T-helper 1 cell treated with Interleukin-12 subunit alpha and Interleukin-12 subunit beta and Interleukin-4 antibody, amounts not matched to agents 30 ng/mL and 1 ng/mL, for 36 hours (primary cell): ENCODE measurements around the gene DENND2D. TPM values are rescaled to one million over a fixed set of nuclear protein-coding genes. Genes with fewer than 3 reads are reported as not detected.

Experiments
- intact Hi-C: fragments of 100-400 bp; cut with micrococcal nuclease; formaldehyde crosslinking; loops from one replicate; pipeline ENCODE4 v1.15.1; 2024
- total RNA-seq: library from RNA; stranded (reverse); gene quantifications from 2 replicates; pipeline ENCODE4 v1.2.3, GENCODE V29; 2022

DENND2D gene, protein sequence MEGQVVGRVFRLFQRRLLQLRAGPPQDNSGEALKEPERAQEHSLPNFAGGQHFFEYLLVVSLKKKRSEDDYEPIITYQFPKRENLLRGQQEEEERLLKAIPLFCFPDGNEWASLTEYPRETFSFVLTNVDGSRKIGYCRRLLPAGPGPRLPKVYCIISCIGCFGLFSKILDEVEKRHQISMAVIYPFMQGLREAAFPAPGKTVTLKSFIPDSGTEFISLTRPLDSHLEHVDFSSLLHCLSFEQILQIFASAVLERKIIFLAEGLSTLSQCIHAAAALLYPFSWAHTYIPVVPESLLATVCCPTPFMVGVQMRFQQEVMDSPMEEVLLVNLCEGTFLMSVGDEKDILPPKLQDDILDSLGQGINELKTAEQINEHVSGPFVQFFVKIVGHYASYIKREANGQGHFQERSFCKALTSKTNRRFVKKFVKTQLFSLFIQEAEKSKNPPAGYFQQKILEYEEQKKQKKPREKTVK
- 262 and 263 TPM in 2 replicates for total RNA-seq

DNA sequence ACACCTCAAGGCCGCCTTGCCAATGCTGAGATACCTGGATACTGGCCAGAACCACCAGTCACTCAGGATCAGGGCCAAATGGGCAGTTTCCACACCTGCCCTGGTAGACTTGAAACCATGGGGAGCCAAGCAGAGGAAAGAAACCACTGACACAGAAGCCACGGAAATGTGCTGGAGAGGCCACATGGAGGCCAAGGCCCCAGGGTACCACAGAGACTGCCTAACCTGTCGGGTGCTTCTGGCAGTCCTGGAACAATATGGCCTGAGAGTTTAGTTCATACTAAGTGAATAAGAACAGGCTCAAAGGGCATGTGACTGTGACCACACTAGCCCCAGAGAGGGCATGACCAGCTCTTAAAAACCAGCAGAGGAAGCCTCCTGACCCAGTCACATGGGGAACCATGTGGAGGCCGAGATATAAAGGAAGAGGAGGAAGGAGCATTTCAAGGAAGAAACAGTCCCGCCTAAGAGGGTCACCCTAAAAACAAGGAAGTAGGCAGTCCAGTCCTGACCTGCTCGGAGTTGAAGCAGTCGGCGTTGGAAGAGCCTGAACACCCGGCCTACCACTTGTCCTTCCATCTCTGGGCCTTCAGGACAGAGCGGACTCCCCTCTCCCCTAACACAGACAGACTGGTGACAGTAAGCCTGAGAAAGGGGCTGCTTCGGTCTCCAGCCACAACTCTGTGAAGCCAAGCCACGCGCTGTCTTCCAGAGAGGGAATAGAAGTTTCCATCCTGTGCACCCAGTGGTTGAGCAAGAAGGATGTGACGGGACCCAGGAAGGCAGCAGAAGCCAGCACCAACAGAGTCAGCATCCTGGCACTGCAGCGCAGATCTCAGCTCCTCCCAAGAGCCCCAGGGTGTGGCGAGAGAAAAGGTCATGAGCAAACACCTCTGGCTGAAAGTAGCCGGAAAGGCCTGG lies at the start of gene DENND2D:
Gene DENND2D, minus strand, starts transcription at position 766 of the 921 bp plus-strand sequence. Its CDS starts 187 bp downstream, at position 579.
- intact Hi-C loops, result loop anchor here (1.0 to 5.0 kb wide), 10 partner anchors 16 to 567 kb away; partner anchors contain the start of genes ATP5PB, CEPT1, DDX20 and DRAM2

DNA sequence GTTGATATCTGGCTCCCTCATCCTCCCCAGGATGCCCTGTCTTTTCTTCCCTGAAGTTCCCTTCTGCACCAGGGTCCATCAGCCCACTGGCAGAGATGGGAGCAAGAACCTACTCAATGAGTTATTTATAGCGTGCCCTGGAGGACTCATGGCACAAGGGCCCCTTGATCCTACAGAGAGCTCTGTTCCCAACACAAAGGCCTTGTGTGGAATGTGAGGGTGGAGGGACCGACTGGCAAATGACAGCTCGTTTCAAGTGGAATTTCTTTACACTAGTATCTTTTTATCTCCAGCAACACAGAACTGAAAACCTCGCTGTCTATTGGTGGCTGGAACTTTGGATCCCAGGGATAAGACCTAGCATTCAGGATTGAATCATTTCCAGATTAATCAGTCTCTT lies 49.5 kb upstream of the DENND2D start:
- intact Hi-C loops, result no loop called here

DNA sequence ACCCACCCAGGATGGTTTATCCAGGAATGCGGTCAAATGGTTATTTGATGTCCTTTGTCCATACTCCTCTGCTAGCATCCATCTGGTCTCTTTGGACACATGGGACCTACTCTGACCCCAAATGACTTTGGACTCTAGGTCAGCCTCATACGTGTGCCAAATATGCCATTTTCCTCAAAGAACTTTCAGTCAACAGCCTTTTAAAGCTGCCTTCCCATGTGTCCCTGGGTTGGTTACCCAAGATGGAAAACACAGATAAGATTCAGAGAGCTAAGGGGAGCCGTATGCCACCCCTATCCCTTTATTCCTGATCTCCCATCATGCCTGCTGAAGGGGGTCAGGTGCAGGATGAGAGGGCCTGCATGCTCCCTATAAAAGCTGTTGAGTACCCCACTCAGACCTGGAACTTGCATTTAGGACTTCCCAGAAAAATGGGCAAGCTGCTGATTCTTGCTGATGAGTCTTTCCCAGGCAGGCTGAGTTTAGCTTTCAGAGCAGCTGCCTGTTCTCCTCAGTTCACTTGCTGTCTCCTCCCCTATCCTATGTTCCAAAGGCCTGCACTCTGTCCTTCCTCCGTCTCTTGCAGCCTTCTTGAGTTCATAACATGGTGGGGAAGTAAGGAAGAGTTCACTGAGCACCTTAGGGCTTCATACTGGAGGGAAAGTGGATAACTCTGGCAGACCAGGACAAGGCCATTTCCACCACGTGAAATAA lies 46.8 kb upstream of the DENND2D start:
- intact Hi-C loops, result no loop called here

DNA sequence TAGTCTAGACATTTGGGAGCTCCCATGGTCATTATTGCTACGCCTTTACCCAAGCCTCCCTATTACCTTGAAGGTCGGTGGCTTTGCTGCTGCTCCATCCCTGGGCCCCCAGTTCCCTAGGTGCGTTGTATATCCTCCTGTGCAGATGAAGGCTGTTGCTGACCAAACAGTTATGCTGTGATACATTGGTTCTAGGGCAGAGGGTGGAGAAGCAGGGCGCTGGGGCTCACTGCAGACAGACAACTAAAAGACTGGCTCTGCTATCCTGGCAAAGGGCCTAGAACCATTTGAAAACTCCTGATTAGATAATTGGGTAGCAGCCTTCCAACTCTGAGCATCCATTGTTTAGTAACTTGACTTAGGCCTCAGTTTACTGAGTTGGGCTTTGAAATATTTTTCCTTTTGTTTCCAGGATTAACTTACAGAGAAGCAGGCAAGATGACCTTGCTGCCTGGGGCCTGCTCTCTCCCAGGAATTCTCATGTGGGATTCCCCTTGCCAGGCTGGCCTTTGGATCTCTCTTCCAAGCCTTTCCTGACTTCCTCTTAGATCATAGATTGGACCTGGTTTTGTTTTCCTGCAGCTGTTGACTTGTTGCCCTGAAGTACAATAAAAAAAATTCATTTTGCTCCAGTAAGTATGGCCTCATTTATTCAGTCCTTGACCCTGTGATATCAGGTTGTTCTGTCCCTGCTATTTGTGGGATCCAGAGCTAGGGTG lies 42.5 kb upstream of the DENND2D start:
- intact Hi-C loops, result no loop called here

DNA sequence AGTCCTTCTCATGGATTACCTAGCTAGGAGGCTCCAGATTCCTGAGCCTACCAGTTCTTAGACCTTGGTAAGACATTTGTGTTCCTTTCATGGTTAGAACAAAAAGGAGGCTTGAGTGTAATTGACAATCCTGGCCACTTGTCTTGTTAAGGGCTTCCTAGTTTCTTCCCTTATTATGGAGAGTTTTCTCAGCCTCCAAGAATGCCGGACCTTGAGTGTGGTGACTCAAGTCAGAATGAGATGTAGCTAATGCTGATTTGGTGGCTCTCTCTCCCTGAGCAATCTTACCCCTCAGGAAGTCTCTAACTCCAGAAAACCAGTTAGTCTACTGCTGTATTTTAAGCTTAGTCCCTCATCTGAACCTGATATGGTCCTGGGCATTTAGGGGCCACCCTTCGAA lies 41.4 kb upstream of the DENND2D start:
- intact Hi-C loops, result no loop called here

DNA sequence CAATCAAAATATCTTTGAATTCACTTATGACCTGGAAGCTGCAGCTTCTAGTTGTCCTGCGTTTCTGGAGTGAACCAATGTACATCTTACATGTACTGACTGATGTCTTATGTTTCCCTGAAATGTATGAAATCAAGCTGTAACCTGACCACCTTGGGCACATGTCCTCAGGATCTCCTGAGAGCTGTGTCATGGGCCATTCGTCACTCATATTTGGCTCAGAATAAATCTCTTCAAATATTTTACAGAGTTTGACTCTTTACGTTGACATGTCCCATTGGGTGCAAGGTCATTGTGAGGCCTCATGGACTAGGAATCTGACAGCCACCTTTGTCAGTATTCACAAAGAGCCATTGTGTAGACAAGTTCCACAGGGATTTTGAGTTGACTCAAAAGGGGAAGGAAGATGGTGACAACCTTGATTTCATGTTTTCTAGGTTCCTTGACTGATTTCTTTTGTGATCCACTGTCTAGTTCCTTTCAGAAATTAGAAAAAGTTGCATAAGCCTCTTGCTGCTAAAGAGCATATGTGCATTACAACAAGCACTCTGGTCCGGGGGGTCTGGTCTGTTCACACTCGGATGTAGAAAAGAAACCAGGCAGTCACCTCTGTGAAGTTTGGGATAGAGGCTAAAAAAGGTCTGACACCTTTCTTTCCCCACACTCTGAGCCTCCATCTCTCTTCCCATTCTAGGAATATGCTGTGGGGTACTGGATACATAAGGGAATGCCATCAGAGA lies 37.8 kb upstream of the DENND2D start:
- intact Hi-C loops, result no loop called here

DNA sequence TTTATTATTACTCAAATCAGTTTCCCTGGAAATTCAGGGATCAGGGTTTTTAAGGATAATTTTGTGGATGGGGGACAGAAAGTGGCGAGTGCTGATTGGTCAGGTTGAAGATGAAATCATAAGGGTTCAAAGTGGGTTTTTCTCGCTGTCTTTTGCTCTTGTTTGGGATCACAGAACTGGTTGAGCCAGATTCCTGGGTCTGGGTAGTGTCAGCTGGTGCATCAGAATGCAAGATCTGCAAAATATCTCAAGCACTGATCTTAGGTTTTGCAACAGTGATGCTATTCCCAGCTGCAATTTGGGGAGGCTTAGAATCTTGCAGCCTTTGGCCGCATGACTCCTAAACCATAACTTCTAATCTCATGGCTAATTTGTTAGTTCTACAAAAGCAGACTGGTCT lies 36.4 kb upstream of the DENND2D start:
- intact Hi-C loops, result no loop called here

DNA sequence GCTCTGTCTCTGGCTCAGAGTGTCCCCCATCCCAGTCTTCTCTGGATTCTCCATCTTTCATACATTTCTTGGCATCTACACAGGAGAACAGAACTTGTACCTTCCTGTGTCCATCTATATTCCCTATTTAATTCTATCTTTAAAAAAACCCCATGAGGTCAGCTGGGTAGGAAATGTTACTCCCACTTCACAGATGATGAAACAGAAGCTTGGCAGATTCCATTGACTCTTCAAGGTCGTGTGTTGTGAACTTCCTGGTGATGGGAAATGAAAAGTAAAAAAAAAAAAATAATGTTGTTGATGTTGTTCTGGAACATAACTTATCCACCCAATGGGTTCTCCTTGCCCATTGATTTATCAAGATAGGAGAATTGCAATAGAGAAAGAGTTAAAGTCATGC lies 35.9 kb upstream of the DENND2D start:
- intact Hi-C loops, result no loop called here

DNA sequence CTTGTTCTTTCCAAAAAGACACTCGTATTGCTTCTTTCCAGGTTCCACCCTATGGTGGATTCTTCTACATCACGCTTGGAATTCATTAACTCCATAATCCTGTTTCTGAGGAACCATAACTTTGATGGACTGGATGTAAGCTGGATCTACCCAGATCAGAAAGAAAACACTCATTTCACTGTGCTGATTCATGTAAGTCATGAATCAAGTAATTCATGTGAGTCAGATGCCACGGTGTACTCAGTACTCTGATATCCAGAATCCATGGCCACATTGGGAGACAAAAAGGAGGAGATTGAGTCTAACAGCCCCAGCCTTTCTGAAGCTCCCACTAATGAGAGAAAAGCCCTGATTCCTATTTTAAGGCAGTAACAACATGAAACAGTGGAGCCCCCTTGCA lies 34.4 kb upstream of the DENND2D start:
- intact Hi-C loops, result no loop called here

DNA sequence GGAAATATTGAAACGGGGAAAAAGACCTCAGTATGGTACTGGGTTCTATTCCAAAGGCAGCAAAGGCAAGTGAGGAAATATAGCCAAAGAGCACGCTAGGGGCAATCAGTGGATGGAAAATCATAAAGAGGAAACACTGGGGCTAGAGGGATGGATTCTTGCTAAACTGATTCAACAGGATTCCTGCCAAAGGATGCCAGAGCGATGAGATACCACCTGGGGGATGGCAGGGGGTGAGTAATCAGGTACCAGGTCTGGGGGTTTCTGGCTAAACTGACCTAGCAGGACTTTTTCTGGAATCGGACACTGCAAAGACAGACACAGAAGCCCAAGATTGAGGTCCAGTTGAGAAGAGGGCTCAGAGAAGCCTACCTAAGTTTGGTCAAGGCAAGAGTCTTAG lies 33.8 kb upstream of the DENND2D start:
- intact Hi-C loops, result no loop called here

DNA sequence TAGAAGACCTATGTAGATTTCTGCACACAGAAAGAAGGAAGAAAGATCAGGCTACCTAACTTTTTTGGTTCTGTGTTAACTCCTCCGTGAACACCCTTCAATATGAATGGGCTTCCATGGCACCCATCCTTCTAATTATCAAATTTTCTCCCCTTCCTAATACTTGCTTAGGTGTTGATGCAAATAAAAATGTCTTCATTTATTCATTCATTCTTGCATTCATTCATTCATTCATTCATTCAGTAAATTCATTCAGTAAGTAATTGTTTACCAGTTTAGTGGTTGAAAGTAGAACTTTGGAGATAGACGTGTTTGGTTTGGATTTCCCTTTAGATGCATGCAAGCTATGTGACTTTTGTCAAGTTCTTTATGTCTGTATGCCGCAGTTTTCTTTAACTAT lies 31.7 kb upstream of the DENND2D start:
- intact Hi-C loops, result no loop called here

DNA sequence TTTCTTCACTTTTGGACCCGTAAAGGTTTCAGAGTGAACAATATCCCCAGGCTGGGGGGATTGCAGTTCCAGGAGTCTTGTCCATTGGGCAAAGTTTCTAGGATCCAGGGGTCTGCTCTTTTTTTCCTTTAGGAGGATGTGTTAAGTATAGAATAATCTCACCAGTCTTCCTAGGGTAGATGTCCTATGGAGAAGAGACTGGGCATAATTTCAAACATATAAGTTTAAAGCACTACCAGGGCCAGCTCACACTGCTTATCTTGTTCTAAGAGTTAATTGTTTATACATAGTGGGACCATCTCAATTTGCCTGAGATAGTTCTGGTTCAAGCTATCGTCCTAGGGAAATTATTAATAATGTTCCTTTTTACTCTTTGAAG lies 28.3 kb upstream of the DENND2D start:
- intact Hi-C loops, result loop anchor here (1.0 to 10.0 kb wide), 2 partner anchors 47 to 246 kb away; partner anchors contain the start of gene C1orf162

DNA sequence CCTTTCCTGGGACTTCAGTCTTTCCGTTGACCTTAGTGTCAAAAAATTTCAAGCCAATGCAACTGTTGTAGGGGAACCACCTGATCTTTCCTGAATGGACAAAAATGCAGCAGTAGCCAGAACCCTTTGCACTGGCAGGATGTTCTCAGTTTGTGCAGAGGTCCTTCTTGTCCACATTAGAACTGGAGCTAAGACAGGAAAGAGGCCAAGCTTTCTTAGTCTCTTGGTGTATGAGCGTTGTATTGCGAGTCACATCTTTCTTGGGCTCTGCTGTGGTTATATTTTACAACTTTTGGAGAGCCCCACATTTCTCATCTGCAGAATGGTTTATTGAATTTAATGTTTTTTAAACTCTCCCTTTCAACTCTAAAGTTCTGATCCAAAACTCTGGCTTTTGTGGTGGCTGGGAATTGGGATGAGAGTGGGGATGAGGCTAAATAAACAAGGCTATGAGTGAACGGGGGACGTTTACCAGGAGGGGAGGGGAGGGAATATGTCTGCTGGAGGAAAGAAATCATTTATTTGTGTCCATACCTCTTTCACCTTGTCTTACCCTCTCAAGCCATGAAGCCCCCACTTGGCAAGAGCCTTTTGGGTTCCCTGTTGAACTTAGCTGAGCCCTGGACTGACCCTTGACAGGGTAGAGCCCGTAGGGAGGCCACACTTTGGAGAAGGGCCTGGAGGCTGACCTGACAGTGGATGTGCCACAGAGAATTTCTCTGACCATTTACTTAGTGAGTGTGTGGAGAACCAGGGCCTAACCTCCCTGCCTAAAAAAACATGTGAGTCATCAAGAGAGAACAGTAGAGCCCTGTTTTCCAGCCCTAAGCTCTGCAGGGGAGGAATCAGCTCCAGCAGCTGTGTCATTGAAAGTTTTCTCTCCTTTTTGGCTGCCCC lies 27.7 kb upstream of the DENND2D start:
- intact Hi-C loops, result loop anchor here (10.0 kb wide), 1 partner anchor 247 kb away; the partner anchor contains the start of gene C1orf162

DNA sequence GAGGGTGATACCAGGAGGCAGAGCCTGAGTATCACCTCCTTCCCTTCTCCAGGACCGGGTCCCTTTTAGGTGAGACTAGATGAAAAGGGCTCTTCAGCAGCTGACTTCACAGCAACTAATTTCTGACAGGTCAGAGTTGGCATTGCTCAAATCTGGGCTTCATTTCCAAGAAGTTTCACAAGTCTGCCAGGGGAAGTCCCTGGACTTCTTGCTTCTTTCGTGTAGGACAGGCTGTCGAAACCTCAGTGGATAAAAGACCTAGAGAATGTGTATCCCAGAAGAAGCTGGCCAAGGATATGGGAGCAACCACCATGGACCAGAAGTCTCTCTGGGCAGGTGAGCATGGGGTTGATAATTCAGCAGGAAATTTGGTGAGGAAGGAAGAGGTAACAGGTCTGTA lies 27.0 kb upstream of the DENND2D start, which contains the start of gene CHI3L2:
Gene CHI3L2, plus strand, starts transcription at position 280 of the 400 bp plus-strand sequence. Its CDS starts 17 bp downstream, at position 297.
- intact Hi-C loops, result loop anchor here (10.0 kb wide), 1 partner anchor 247 kb away; the partner anchor contains the start of gene C1orf162

DNA sequence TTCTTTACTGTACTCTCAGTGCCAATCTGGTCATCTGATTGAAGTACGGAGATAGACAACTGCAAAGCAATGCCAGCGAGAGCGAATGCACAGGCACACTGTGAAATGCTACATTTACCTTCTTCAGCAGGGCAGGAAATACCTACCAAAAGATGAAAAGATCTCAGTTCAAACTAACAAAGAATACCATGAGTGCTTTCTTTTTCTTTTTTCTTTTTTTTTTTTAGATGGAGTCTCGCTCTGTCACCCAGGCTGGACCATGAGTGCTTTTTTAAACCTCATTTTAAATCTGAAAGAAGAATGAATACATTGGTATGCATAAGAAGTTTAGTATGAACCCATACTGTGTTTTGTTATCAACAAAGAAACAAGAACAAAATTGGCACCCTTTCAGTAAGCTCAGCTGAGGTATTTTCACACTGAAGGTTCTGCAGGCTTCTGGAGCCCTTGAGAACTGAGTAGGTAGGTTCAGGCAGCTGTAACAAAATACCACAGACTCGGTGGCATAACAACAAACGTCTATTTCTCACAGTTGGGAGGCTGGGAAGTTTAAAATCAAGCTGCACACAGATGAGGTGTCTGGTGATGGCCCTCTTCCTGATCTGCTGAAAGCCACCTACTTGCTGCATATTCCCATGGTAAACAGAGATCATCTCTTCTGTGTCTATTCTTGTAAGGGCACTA lies 25.4 kb upstream of the DENND2D start:
- intact Hi-C loops, result loop anchor here (10.0 kb wide), 1 partner anchor 249 kb away; the partner anchor contains the start of gene C1orf162

DNA sequence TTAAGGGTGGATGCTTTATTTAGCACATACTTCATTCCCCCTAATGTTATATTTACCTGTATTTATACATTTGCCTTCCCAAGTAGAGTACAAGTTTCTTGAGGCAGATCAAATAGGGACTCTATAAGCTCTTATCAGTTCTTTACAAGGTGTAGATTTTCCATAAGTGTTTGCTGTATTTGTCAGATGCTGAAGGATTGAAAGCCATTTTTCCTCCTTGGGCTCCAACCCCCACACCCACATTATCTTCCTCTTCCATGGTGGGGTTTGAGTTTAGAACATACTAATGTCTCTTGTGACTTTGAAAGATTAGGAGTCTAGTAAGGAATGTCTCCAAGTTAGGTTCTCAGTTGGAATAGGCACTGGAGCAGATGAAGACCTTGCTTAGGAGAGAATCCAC lies 24.6 kb upstream of the DENND2D start:
- intact Hi-C loops, result loop anchor here (10.0 kb wide), 1 partner anchor 250 kb away; the partner anchor contains the start of gene C1orf162

DNA sequence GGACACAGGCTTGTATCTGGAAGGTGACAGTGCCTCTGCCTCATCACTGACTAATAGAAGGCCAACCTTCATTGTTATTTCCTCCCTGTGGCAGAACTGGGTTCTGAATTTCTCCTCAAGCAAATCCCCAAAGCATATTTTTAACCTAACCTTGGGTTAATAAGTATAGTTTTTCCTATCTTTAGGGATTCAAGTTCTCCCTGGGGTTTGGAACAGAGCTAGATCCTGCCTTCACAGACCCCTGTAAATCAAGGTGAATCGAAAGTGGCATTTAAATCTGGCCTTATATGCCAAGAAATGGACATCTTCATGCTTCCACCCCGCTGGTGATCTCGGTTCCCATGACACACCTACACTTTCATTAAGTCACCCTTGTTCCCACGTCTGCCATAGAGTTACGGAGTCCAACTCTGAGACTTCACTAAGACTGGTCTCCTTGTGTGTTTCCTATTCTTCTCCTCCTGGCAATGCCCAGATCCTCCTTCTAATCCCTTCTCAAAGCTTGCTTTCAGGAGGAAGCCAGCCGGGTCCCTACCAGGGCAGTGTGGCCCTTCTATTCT lies 22.8 kb upstream of the DENND2D start:
- intact Hi-C loops, result loop anchor here (1.0 to 10.0 kb wide), 8 partner anchors 36 to 436 kb away; partner anchors contain the start of genes ATP5PB, C1orf162 and WDR77
